ENCODE results near the gene DDC. TPM values are rescaled to one million over a fixed set of nuclear protein-coding genes. Genes with fewer than 3 reads are reported as not detected.

DDC gene
- total and polyA plus RNA-seq, 4 donors: 0.23 to 3.1 (median 1.6) TPM

DNA sequence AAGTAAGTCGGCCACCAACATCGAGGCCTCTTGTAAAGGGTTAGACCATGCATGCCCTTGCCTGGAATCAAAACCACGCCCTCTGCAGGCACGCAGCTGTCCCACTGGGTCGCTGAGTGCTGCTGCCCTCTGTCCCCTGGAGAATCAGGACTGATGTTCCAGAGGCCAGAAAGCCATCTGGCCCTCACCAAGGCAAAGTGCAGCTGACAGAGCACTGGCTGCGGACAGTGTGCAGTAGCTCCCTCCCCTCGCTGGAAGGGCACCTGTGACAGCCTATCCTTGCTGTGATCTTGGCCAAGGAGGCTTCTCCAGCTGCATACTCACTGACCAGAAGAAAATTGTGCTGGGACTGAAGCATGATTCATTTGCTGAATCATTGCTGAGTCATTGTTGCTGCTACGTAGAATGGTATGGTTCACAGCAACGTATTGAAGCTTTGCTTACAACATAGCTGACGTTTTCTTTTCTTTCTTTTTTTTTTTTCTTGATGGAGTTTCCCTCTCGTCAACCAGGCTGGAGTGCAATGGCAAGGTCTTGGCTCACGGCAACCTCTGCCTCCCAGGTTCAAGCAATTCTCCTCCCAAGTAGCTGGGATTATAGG, 30.4 kb downstream of the DDC start:
- Histone ChIP-seq H3K27ac (ENCODE audit: low read depth in 1 of 2, low read length in 1 of 2) (peak overlapping the region in 1 of 2 donors; percentile 4), H3K36me3 (ENCODE audit: control insufficient read depth in 4 of 4, insufficient read depth in 4 of 4, low read length in 4 of 4) (no peaks in the 10 kb centered on the region), H3K27me3 (ENCODE audit: control insufficient read depth in 3 of 3, insufficient read depth in 3 of 3, low read length in 2 of 3) (no peaks in the 10 kb centered on the region), H3K4me3 (no peak overlapping the region), H3K4me1 (ENCODE audit: control insufficient read depth in 5 of 5, insufficient read depth in 5 of 5, low read length in 5 of 5) (no peaks in the 10 kb centered on the region), H3K9ac (ENCODE audit: insufficient read depth in 1 of 2, low read length in 2 of 2) (no peak overlapping the region), H3K9me3 (ENCODE audit: control insufficient read depth in 4 of 4, insufficient read depth in 3 of 4, low read length in 3 of 4) (no peaks in the 10 kb centered on the region)
- DNase-seq: no peak
- TF ChIP-seq, protein P1, sequence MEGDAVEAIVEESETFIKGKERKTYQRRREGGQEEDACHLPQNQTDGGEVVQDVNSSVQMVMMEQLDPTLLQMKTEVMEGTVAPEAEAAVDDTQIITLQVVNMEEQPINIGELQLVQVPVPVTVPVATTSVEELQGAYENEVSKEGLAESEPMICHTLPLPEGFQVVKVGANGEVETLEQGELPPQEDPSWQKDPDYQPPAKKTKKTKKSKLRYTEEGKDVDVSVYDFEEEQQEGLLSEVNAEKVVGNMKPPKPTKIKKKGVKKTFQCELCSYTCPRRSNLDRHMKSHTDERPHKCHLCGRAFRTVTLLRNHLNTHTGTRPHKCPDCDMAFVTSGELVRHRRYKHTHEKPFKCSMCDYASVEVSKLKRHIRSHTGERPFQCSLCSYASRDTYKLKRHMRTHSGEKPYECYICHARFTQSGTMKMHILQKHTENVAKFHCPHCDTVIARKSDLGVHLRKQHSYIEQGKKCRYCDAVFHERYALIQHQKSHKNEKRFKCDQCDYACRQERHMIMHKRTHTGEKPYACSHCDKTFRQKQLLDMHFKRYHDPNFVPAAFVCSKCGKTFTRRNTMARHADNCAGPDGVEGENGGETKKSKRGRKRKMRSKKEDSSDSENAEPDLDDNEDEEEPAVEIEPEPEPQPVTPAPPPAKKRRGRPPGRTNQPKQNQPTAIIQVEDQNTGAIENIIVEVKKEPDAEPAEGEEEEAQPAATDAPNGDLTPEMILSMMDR (IDR thresholded peaks at IDR 0.05; ENCODE audit: control extremely low read depth, extremely low read depth): no peak
- WGBS, 2 donors: 58 to 66% methylated on average over 12 of the region's 12 CpGs
- ATAC-seq (ENCODE audit: insufficient read depth, low FRiP score): no peak

DNA sequence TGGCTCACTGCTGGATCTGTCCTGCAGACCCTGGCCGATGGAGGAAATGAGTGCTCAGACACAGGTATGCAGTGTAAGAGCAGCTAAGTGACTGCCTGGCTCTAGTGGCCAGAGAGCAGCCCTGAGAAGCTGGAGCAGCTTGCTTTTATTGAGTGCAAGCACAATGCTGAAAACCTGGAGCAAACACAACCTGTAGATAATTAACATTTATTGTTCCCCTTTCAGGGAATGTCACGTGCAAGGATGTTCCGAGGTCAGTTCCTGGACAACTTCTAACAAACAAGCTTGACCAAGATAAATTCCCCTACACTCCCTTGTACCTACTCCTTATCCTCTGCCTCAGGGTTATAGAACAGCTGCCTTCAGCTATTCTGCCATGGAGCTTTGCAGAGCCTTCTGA, 31.3 kb downstream of the DDC start:
- Histone ChIP-seq H3K27ac (ENCODE audit: low read depth in 1 of 2, low read length in 1 of 2) (no peak overlapping the region), H3K9me3 (ENCODE audit: control insufficient read depth in 4 of 4, insufficient read depth in 3 of 4, low read length in 3 of 4) (no peaks in the 10 kb centered on the region), H3K27me3 (ENCODE audit: control insufficient read depth in 3 of 3, insufficient read depth in 3 of 3, low read length in 2 of 3) (no peaks in the 10 kb centered on the region), H3K9ac (ENCODE audit: insufficient read depth in 1 of 2, low read length in 2 of 2) (no peak overlapping the region), H3K4me3 (no peak overlapping the region), H3K36me3 (ENCODE audit: control insufficient read depth in 4 of 4, insufficient read depth in 4 of 4, low read length in 4 of 4) (no peaks in the 10 kb centered on the region), H3K4me1 (ENCODE audit: control insufficient read depth in 5 of 5, insufficient read depth in 5 of 5, low read length in 5 of 5) (no peaks in the 10 kb centered on the region)
- WGBS, 2 donors: 74 to 88% methylated on average over 3 of the region's 3 CpGs
- DNase-seq (no peak), ATAC-seq (ENCODE audit: insufficient read depth, low FRiP score) (no peak)
- TF ChIP-seq, protein P1 (IDR thresholded peaks at IDR 0.05; ENCODE audit: control extremely low read depth, extremely low read depth): no peak

DNA sequence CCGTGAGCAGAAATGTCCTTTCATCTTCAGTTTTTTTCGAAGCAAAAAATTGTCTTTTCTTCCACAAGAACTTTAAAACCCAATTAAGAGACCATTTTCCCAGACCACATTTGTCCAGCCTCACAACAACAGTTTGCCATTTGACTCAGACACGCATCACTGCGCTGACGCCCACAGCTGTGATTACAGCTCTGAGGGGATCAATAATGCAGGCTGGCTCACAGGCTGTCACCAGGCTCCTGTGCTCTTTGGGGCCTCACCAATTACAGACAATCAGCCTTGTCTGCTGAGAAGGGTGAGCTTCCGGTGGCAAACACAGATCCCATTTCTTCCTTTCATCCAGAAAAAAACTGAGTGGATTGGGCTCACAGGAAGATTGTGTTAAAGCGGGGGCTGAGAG, 33.3 kb downstream of the DDC start:
- WGBS, 2 donors: 91 to 93% methylated on average over 7 of the region's 7 CpGs
- H3K4me1 ChIP-seq (ENCODE audit: control insufficient read depth in 5 of 5, insufficient read depth in 5 of 5, low read length in 5 of 5): no peaks in the 10 kb centered on the region
- ATAC-seq (ENCODE audit: insufficient read depth, low FRiP score) (no peak), DNase-seq (no peak)
- no peaks in the 10 kb centered on the region for H3K27me3 ChIP-seq (ENCODE audit: control insufficient read depth in 3 of 3, insufficient read depth in 3 of 3, low read length in 2 of 3)
- no peak overlapping the region for H3K9ac ChIP-seq (ENCODE audit: insufficient read depth in 1 of 2, low read length in 2 of 2)
- H3K9me3 ChIP-seq (ENCODE audit: control insufficient read depth in 4 of 4, insufficient read depth in 3 of 4, low read length in 3 of 4): no peaks in the 10 kb centered on the region
- no peak overlapping the region for H3K4me3 ChIP-seq
- TF ChIP-seq, protein P1 (IDR thresholded peaks at IDR 0.05; ENCODE audit: control extremely low read depth, extremely low read depth): no peak
- no peaks in the 10 kb centered on the region for H3K36me3 ChIP-seq (ENCODE audit: control insufficient read depth in 4 of 4, insufficient read depth in 4 of 4, low read length in 4 of 4)
- H3K27ac ChIP-seq (ENCODE audit: low read depth in 1 of 2, low read length in 1 of 2): no peak overlapping the region

DNA sequence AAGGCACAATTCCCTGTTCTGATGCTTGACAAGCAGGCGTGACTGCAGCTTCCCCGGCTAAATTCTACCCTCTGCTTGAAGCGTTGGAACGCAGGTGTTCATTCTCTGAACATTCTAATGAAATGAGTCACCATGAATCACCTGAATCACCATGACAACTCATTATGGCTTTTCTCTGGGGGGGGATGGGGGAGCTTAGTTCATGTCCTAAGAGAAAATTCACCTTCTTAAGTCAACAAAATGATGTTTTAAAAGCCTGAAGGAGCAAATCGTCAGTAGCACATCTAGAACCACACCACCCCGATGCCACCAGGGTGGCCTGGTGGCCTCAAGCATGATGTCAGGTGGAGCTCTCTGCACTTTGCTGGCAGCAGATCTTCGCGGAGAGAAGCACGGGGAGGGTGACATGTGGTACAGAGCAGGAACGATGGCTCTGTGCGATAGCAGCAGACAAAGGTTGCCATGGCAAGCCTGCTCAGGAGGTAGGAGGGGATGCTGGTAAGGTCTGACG, 33.7 kb downstream of the DDC start:
- Histone ChIP-seq H3K9me3 (ENCODE audit: control insufficient read depth in 4 of 4, insufficient read depth in 3 of 4, low read length in 3 of 4) (no peaks in the 10 kb centered on the region), H3K4me1 (ENCODE audit: control insufficient read depth in 5 of 5, insufficient read depth in 5 of 5, low read length in 5 of 5) (no peaks in the 10 kb centered on the region), H3K27ac (ENCODE audit: low read depth in 1 of 2, low read length in 1 of 2) (no peak overlapping the region), H3K4me3 (no peak overlapping the region), H3K9ac (ENCODE audit: insufficient read depth in 1 of 2, low read length in 2 of 2) (no peak overlapping the region), H3K36me3 (ENCODE audit: control insufficient read depth in 4 of 4, insufficient read depth in 4 of 4, low read length in 4 of 4) (no peaks in the 10 kb centered on the region), H3K27me3 (ENCODE audit: control insufficient read depth in 3 of 3, insufficient read depth in 3 of 3, low read length in 2 of 3) (no peaks in the 10 kb centered on the region)
- DNase-seq (peak in 1 of 3 donors; percentile 21), ATAC-seq (ENCODE audit: insufficient read depth, low FRiP score) (peak; percentile 74)
- TF ChIP-seq, protein P1 (IDR thresholded peaks at IDR 0.05; ENCODE audit: control extremely low read depth, extremely low read depth): no peak
- WGBS, 2 donors: 69 to 88% methylated on average over 12 of the region's 12 CpGs
